Measurements from ENCODE around the gene MCOLN3. TPM values are rescaled to one million over a fixed set of nuclear protein-coding genes. Genes with fewer than 3 reads are reported as not detected.

Gene MCOLN3, protein sequence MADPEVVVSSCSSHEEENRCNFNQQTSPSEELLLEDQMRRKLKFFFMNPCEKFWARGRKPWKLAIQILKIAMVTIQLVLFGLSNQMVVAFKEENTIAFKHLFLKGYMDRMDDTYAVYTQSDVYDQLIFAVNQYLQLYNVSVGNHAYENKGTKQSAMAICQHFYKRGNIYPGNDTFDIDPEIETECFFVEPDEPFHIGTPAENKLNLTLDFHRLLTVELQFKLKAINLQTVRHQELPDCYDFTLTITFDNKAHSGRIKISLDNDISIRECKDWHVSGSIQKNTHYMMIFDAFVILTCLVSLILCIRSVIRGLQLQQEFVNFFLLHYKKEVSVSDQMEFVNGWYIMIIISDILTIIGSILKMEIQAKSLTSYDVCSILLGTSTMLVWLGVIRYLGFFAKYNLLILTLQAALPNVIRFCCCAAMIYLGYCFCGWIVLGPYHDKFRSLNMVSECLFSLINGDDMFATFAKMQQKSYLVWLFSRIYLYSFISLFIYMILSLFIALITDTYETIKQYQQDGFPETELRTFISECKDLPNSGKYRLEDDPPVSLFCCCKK
- not detected in 2 replicates for total RNA-seq

GRCh38 chr1:85048296-85049064 is at the start of gene MCOLN3:
Gene MCOLN3 (minus strand): TSS chr1:85048500. CDS start chr1:85045360, 3,140 bp downstream.

DNA sequence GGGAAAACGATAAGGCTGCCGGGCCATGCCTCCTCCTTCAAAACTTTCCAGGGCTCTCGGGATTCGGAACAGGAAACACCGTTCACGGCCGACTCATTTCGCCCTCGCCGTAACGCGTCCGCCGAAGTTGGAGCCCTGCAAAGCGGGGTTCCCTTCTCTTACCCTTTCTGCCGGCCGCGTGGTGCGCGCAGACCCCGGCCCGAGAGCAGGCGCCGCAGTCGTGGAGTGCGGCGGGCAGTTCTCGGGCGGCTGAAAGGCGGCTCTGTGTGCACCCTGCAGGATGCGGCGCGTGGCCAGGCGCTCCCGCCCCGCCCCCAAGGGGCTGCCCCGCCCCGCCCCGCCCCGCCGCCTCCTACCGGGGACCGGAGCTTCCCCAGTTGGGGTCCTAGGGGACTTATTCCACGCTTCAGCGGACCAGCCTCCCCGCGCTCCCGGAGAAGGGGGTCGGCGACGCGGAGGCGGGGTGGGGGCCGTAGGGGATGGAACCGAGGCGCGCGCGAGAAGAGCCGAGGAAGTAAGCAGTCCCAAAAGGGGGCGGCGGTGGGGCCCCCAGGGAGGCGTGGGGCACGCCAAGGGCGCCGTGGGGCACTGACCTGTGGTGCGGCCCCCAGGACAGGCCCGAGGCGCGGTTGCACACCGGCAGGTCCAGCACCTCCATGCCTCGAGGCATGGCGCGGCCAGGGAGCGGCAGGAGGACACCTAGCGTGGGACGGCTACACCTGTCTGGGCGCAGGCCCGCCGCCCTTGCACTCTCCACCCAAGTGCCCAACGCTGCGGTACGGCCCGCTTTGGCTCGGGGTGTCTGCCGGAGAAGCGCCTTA is 51.2 kb downstream of the MCOLN3 start, which contains the start of gene MCOLN2:
Gene MCOLN2, minus strand, starts transcription at position 268 of the 821 bp plus-strand sequence. Its CDS starts 241 bp downstream, at position 27.

Other genes starting within 250 kb of the MCOLN3 start
- gene LPAR3, start 155.3 kb downstream of the MCOLN3 start, total RNA-seq: 0.51 and 0.58 TPM in 2 replicates
- gene MCOLN2, start 51.4 kb downstream of the MCOLN3 start, total RNA-seq: 0.94 TPM in 1 of 2 replicates, not detected in the other
- gene SYDE2, start 152.5 kb upstream of the MCOLN3 start, total RNA-seq: 1.8 and 3.9 TPM in 2 replicates
- gene C1orf52, start 211.2 kb upstream of the MCOLN3 start, total RNA-seq: 14.2 and 16.0 TPM in 2 replicates
- gene BCL10, start 228.1 kb upstream of the MCOLN3 start, total RNA-seq: 12.4 and 21.7 TPM in 2 replicates